NCI-H146 treated with DMSO at 0.1 percent for 48 hours (cell line): ENCODE data around the gene P3H2.

ENCODE experiments used
- DNase-seq: peaks from one replicate; lab custom pipeline; 2025; ENCODE audit not compliant: unreplicated experiment; lab: John Stamatoyannopoulos, UW

P3H2 gene

GRCh38 chr3:190127195-190127594 is 6.5 kb upstream of the P3H2 start:
- DNase-seq, result no peak

- no peak for DNase-seq
Measured at GRCh38 chr3:190125436-190126068, 4.9 kb upstream of the P3H2 start.

- no peak for DNase-seq
Measured at GRCh38 chr3:190124067-190124466, 3.4 kb upstream of the P3H2 start.

DNA sequence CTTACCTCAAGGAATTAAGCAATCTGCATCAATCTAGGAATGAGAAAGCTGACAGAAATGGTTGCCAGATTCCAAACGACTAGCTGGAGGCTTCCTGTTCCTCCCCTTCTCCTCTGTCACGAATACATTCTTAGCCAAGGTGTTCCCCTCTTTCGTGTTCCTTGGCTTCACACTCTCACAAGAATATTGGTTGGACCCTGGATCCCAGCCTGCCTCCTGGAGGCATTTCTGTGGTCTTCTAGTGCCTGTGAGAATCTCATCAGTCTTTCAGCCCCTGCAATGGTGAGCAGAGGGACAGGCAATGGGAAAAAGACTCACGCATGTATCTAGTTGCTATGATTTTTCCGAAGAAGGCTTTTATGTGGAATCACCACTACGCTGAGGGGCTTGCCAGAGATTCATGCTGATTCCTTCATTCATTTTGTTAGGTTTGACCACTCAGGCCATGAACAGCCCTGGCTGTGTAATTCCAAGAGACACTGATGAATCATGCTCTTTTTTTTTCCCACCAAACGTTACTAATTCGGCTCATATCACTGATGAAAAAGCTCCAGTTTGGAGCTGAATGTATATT is 1.6 kb upstream of the P3H2 start:
- no peak for DNase-seq

DNA sequence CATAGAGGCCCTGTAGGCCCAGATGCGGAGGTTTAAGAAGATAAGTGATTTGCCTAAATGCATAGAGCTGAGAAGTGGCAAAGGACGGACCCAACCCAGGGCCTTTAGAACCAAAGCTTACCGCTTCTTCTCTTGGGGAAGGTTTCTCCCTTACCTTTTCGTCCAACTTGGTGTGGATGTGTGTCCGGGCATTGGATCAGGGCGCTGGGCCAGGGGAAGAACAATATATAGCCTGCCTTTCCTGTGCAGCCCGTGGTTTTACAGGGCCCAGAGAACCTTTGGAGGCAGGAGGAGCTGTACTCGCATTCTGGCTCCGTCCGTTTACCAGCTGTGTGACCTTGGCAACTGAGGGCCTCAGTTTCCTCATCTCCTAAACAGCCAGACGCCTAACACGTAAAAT is 686 bp upstream of the P3H2 start:
- no peak for DNase-seq

DNA sequence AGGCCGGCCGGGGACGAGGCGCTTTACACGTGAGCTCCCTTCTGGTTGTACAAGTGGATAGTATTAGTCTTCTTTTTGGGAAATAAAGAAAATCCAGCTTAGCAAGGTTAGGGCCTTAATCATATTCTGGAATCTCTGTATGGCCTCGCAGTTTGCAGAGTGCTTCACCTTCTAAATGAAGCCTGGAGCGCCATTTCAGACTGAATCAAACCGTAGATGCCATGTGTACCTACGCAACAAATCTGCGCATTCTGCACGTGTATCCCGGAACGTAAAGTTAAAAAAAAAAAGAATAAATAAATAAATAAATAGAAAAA is 322 bp upstream of the P3H2 start:
- DNase-seq, result no peak

DNA sequence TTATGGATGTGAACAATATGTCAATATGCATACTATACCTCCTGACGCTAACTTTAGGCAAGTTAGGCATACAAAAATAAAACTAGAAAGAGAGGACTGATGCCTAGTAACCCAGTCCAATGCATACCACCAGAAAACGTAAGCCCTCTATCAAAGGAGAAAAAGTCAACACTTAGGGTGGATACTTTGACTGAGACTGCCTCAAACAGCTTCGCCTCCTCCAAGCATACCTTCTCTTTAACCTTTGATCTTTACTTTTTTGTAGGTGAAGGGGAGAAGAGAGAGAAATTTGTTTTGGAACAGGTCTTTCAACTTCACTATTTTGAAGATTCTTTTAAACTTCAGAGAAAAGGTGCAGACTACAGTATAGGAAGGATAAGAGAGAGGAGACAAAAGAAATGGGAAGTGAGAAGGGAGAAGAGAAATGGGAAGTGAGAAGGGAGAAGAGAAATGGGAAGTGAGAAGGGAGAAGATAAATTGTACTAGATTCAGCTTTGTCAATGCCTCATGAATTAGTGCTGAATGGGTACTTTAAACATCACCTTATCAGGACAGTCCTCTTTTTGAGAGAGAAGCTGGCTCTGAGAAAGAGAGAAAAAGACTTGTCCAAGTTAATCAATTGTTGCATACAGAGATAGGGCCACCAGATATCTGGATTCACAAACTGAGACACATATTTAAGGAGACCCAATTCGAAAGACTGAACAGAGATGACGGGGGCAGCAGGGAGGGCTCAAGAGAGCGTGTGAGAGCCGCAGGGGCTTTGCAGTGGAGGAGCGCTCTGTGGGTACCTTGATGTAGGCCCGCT is 1.0 kb downstream of the P3H2 start:
- DNase-seq, result no peak

GRCh38 chr3:190118438-190118837 is 2.3 kb downstream of the P3H2 start:
- no peak for DNase-seq

GRCh38 chr3:190117981-190118380 is 2.7 kb downstream of the P3H2 start:
- no peak for DNase-seq

- DNase-seq, result no peak
Measured at GRCh38 chr3:190116551-190117067, 4.1 kb downstream of the P3H2 start.

- no peak for DNase-seq
Measured at GRCh38 chr3:190110826-190111225, 9.9 kb downstream of the P3H2 start.

- DNase-seq, result no peak
Measured at GRCh38 chr3:190109441-190109840, 11.3 kb downstream of the P3H2 start.

- no peak for DNase-seq
Measured at GRCh38 chr3:190108804-190109203, 11.9 kb downstream of the P3H2 start.

DNA sequence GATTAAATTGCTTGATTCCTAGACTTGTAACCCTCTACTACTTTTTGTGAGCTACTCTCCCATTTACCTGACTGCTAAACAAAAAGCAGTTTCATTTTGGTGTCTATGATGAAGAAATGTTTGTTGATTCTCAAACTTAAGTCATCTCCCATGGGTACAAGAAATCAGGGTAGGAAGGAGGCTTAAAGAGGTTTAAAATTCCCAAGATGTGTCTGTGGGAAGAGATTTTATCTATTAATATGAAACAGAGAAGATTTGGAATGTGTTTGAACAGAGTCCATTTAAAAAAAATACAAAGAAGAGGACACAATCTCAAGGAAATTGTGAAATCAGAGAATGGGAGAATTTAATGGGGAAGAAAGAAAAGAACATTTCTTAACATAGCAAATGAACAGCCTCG is 14.8 kb downstream of the P3H2 start:
- DNase-seq, result no peak

DNA sequence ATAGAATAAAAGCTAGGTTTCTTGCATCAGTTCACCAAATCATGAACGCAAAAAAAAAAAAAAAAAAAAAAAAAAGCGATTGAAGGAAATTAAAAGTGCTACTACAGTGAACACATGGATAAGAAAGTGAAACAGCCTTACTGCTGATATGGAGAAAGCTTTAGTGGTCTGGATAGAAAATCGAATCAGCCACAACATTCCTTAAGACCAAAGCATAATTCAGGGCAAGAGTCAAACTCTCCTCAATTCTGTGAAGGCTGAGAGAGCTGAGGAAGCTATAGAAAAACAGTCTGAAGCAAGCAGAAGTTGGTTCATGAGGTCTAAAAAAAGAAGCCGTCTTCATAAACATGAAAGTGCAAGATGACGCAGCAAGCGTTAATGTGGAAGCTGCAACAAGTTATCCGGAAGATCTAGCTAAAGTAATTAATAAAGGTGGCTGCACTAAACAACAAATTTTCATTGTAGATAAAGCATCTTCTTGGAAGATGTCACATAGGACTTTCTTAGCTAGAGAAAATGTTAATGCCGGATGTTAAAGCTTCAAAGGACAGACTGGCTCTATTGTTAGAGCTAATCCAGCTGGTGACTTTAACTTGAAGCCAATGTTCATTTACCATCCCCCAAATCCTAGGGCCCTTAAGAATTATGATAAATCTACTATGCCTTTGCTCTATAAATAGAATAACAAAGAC is 19.2 kb downstream of the P3H2 start:
- DNase-seq, result no peak

GRCh38 chr3:190099099-190099498 is 21.6 kb downstream of the P3H2 start:
- no peak for DNase-seq

GRCh38 chr3:190097617-190098016 is 23.1 kb downstream of the P3H2 start:
- no peak for DNase-seq

GRCh38 chr3:190097025-190097424 is 23.7 kb downstream of the P3H2 start:
- DNase-seq, result no peak

DNA sequence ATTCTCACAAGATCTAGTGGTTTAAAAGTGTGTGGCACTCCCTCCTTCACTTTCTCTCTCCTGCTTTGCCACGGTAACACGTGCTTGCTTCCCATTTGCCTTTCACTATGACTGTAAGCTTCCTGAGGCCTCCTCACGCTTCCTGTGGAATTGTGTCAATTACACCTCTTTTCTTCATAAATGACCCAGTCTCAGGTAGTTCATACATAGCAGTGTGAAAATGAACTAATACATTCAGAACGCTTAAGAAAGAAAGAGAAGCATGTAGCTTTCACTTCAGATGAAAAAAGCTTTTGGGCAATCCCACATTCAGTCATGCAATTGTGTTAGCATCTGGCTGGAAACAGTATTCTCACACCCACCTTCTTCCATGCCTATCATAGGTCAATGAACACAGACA is 24.4 kb downstream of the P3H2 start:
- no peak for DNase-seq

GRCh38 chr3:190094160-190094718 is 26.5 kb downstream of the P3H2 start:
- no peak for DNase-seq

DNA sequence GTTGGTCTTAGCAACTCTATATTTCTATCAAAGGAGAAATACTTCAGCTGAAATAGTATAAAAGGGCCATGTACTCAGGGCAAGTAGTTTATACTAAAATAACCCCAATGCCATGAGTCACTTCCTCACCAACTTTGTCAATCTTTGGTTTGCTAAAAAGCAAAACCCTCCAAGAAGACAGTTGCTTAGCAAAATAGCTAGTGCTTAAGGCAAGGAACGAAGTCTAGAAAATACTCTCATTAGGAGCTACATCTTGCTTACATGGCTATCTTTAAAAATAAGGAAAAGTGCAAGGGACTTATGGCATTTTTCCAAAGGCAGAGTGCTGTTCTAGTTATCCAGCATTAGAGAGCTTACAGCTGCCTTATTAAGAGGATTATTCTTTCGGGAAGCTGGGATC is 28.4 kb downstream of the P3H2 start:
- no peak for DNase-seq
